KMS-11 (cell line): Measurements from ENCODE around the gene SSBP2.
"Not testable (repeated sequence)": the region's sequence is repeated elsewhere in the genome, so short reads cannot be mapped to it uniquely, and the experiment has no call there.

Experiments used
- H2AFZ ChIP-seq: fragments of 200-600 bp; sonication (generic); 2 replicates; pipeline ENCODE4 v1.6.1; 2016; ENCODE audit warnings: antibody characterized with exemption, mixed run types, low read depth
- H3K27ac ChIP-seq: fragments of 200-600 bp; sonication (generic); 2 replicates; pipeline ENCODE4 v1.6.1; 2016; ENCODE audit warnings: mild to moderate bottlenecking, mixed run types
- H3K27me3 ChIP-seq: fragments of 200-600 bp; sonication (generic); 2 replicates; pipeline ENCODE4 v1.6.1; 2017; ENCODE audit warnings: mild to moderate bottlenecking, low read depth, mixed run types, moderate library complexity; ENCODE audit not compliant: insufficient read depth
- H3K36me3 ChIP-seq: fragments of 200-600 bp; sonication (generic); 2 replicates; pipeline ENCODE4 v1.6.1; 2017; ENCODE audit warnings: mild to moderate bottlenecking, mixed run types; ENCODE audit not compliant: insufficient read depth
- H3K4me1 ChIP-seq: fragments of 200-600 bp; sonication (generic); 2 replicates; pipeline ENCODE4 v1.6.1; 2016; ENCODE audit warnings: mild to moderate bottlenecking, low read depth, mixed run types; ENCODE audit not compliant: poor library complexity, severe bottlenecking
- H3K4me2 ChIP-seq: fragments of 200-600 bp; sonication (generic); 2 replicates; pipeline ENCODE4 v1.7.0; 2016; ENCODE audit warnings: mild to moderate bottlenecking, mixed run types
- H3K4me3 ChIP-seq: fragments of 200-600 bp; sonication (generic); IDR thresholded peaks from 2 replicates; pipeline ENCODE4 v1.6.1; 2017; ENCODE audit warnings: low read depth, low read length, mixed read lengths; ENCODE audit not compliant: insufficient read depth
- H3K79me2 ChIP-seq: fragments of 200-600 bp; sonication (generic); 2 replicates; pipeline ENCODE4 v1.6.1; 2016; ENCODE audit warnings: low read depth, mixed run types; ENCODE audit not compliant: insufficient read depth
- H3K9ac ChIP-seq: fragments of 200-600 bp; sonication (generic); 2 replicates; pipeline ENCODE4 v1.6.1; 2016; ENCODE audit warnings: mild to moderate bottlenecking, mixed run types
- H4K20me1 ChIP-seq: fragments of 200-600 bp; sonication (generic); 2 replicates; pipeline ENCODE4 v1.6.1; 2016; ENCODE audit warnings: mild to moderate bottlenecking, mixed run types; ENCODE audit not compliant: insufficient read depth
- CTCF ChIP-seq: fragments of 200-600 bp; sonication (generic); conservative IDR thresholded peaks from 2 replicates; pipeline ENCODE4 v1.6.1; 2017; ENCODE audit warnings: low read depth, mild to moderate bottlenecking, antibody characterized with exemption, low read length, moderate library complexity, mixed read lengths

Gene SSBP2

GRCh38 chr5:81606150-81606549 lies 144.7 kb downstream of the SSBP2 start:
- no peaks in the 10 kb centered on the region for H3K36me3 ChIP-seq
- H3K4me3 ChIP-seq: no peak overlapping the region
- H3K4me2 ChIP-seq: peak overlapping the region; percentile 22; the same call in 1 of the 2 replicates
- H2AFZ ChIP-seq: no peak overlapping the region
- TF ChIP-seq CTCF: no peak
- H3K27ac ChIP-seq: no peak overlapping the region
- H3K27me3 ChIP-seq: no peaks in the 10 kb centered on the region
- H4K20me1 ChIP-seq: peaks cover 6% of the 10 kb centered on the region; the same call in 1 of the 2 replicates
- H3K4me1 ChIP-seq: peaks cover 32% of the 10 kb centered on the region
- H3K79me2 ChIP-seq: no peaks in the 10 kb centered on the region; the same call in 1 of the 2 replicates
- H3K9ac ChIP-seq: no peak overlapping the region

- TF ChIP-seq CTCF: no peak
- no peaks in the 10 kb centered on the region for H3K36me3 ChIP-seq
- H3K4me3 ChIP-seq: no peak overlapping the region
- no peak overlapping the region for H3K27ac ChIP-seq
- no peak overlapping the region for H2AFZ ChIP-seq
- no peaks in the 10 kb centered on the region for H3K27me3 ChIP-seq
- no peak overlapping the region for H3K9ac ChIP-seq
- H3K79me2 ChIP-seq: no peaks in the 10 kb centered on the region; the same call in 1 of the 2 replicates
- H4K20me1 ChIP-seq: peaks cover 6% of the 10 kb centered on the region; the same call in 1 of the 2 replicates
- peaks cover 32% of the 10 kb centered on the region for H3K4me1 ChIP-seq
- H3K4me2 ChIP-seq: 0 out of 2 replicates have a peak overlapping the region, but pooled peaks have one; percentile 22
Measured at GRCh38 chr5:81605299-81605698, 145.6 kb downstream of the SSBP2 start.

- Histone ChIP-seq H3K27ac (no peak overlapping the region), H3K9ac (no peak overlapping the region), H3K4me3 (no peak overlapping the region), H3K4me1 (peaks cover 32% of the 10 kb centered on the region), H2AFZ (no peak overlapping the region), H4K20me1 (peaks cover 6% of the 10 kb centered on the region; the same call in 1 of the 2 replicates), H3K36me3 (no peaks in the 10 kb centered on the region), H3K79me2 (peaks cover 3% of the 10 kb centered on the region; the same call in 1 of the 2 replicates), H3K27me3 (no peaks in the 10 kb centered on the region), H3K4me2 (no peak overlapping the region)
- TF ChIP-seq CTCF: no peak
Measured at GRCh38 chr5:81604193-81604592, 146.7 kb downstream of the SSBP2 start.

- no peak for TF ChIP-seq CTCF
- no peak overlapping the region for H3K4me3 ChIP-seq
- no peaks in the 10 kb centered on the region for H4K20me1 ChIP-seq
- H3K79me2 ChIP-seq: peaks cover 10% of the 10 kb centered on the region; the same call in 1 of the 2 replicates
- H3K36me3 ChIP-seq: no peaks in the 10 kb centered on the region; the same call in 1 of the 2 replicates
- H3K27ac ChIP-seq: no peak overlapping the region
- H2AFZ ChIP-seq: no peak overlapping the region
- H3K9ac ChIP-seq: no peak overlapping the region
- no peak overlapping the region for H3K4me2 ChIP-seq
- no peaks in the 10 kb centered on the region for H3K27me3 ChIP-seq
- peaks cover 30% of the 10 kb centered on the region for H3K4me1 ChIP-seq
Measured at GRCh38 chr5:81601919-81602318, 149.0 kb downstream of the SSBP2 start.

GRCh38 chr5:81592085-81592484 lies 158.8 kb downstream of the SSBP2 start:
- not testable (repeated sequence) for H3K9ac ChIP-seq, H2AFZ ChIP-seq, H3K4me3 ChIP-seq, H3K36me3 ChIP-seq, H3K27me3 ChIP-seq, H3K27ac ChIP-seq, H4K20me1 ChIP-seq
- Histone ChIP-seq H3K79me2 (peaks cover 58% of the 10 kb centered on the region), H3K4me2 (peak overlapping the region; percentile 97; the same call in 1 of the 2 replicates), H3K4me1 (peaks cover 72% of the 10 kb centered on the region)
